GM21717 (cell line): Measurements from ENCODE around the gene LYST.
"Not testable (repeated sequence)": the region's sequence is repeated elsewhere in the genome, so short reads cannot be mapped to it uniquely, and the experiment has no call there.

Experiments used
- ATAC-seq: cut with Tn5 transposase; IDR thresholded peaks from one replicate; pipeline ENCODE4 v1.9.1; 2021; ENCODE audit warnings: mild to moderate bottlenecking, moderate library complexity; ENCODE audit not compliant: unreplicated experiment

LYST gene, protein sequence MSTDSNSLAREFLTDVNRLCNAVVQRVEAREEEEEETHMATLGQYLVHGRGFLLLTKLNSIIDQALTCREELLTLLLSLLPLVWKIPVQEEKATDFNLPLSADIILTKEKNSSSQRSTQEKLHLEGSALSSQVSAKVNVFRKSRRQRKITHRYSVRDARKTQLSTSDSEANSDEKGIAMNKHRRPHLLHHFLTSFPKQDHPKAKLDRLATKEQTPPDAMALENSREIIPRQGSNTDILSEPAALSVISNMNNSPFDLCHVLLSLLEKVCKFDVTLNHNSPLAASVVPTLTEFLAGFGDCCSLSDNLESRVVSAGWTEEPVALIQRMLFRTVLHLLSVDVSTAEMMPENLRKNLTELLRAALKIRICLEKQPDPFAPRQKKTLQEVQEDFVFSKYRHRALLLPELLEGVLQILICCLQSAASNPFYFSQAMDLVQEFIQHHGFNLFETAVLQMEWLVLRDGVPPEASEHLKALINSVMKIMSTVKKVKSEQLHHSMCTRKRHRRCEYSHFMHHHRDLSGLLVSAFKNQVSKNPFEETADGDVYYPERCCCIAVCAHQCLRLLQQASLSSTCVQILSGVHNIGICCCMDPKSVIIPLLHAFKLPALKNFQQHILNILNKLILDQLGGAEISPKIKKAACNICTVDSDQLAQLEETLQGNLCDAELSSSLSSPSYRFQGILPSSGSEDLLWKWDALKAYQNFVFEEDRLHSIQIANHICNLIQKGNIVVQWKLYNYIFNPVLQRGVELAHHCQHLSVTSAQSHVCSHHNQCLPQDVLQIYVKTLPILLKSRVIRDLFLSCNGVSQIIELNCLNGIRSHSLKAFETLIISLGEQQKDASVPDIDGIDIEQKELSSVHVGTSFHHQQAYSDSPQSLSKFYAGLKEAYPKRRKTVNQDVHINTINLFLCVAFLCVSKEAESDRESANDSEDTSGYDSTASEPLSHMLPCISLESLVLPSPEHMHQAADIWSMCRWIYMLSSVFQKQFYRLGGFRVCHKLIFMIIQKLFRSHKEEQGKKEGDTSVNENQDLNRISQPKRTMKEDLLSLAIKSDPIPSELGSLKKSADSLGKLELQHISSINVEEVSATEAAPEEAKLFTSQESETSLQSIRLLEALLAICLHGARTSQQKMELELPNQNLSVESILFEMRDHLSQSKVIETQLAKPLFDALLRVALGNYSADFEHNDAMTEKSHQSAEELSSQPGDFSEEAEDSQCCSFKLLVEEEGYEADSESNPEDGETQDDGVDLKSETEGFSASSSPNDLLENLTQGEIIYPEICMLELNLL (N-terminal part only)

DNA sequence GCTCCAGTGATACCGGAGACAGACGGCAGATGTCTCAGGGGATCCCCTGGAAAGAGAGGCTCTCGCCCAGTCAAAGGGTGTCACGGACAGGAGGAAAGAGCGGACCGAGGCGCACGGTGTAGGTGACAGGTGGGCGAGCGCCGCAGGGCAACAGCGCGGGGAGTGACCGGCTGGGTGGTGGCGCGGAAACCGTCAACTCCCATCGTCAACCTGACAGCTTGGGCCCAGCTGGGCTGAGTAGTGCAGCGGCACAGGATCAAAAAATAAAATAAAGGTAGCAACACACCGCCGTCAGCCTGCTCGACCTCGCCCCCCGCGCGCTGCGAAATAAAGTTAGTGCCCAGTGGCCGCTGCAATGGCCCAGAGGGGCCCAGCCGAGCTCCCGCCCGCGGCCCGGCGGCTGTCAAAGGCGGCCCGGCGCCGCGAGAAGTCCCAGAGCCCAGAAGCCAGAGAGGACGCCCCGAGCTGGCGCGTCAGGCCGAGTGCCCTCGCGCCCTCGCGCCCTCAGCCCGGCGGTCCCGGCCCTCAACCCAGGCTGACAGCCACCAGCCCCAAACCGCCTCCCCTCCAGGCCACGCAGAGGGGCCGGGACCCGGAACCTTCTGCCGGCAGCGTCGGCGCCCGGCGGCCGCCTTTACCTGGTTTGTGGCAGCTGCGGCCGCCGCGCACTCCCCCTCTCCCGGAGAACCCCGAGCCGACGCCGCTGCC, at the start of gene LYST:
Gene LYST, minus strand, starts transcription at position 702 of the 708 bp plus-strand sequence. CDS start 36,489 bp downstream, outside the sequence.
- ATAC-seq, result peak; percentile 48

DNA sequence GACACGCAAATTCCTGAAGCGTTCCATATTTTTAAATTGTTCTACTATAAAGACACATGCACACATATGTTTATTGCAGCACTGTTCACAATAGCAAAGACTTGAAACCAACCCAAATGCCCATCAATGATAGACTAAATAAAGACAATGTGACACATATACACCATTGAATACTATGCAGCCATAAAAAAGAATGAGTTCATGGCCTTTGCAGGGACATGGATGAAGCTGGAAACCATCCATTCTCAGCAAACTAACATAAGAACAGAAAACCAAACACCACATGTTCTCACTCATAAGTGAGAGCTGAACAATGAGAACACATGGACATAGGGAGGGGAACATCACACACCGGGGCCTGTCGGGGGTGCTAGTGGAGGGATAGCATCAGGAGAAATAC, 48.8 kb upstream of the LYST start:
- ATAC-seq, result not testable (repeated sequence)

DNA sequence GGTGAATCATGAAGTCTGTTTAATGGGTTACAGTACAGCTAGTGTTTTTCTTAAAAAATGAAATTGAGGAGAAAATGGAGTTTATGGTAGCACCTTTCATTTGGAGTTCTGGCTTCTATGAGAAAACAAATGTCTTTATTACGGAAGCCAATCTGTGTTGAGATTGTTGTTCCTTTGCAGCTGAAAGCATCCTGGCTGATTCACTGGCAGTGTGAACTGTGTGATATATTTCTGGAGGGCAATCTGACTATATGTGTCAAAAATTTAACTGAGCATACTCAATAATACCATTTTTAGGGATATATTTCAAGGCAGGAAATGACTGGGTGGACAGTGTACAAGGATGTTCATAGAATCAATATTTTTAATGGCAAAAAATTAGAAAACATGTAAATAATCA, 46.6 kb upstream of the LYST start:
- no peak for ATAC-seq

DNA sequence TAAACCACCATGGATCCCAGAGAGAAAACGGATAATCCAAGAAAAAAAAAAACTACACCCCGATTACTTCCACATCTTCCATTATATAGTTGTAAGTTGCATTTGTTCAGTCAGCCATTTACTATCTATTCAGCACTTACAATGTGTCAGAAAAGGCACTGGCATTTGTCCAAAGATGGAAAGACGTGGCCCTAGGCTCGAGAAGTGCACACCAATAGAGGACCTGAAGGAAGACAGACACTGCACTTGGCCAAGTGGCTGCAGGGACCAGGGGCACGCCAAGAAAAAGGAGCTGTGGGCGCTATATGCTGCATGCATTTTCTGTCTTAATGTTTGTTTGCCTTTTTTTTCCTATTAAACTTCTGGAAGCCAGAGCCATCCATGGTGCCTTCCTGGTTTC, 45.2 kb upstream of the LYST start:
- ATAC-seq, result no peak

DNA sequence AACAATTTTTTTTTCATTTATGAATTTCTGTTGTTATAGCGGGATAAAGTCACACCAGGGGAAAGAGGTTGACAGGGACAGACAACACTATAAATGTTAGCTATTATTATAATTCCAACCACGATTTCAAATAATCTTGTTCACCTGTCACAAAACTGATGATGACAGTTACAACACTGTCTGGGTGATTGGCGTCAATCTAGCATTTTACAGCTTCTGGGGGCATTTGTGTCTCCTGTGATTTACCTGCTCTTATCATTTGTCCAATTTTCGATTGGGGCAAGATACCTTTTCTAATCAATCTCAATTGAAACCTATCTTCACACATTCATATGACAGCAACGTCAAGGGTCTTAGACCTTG, 44.6 kb upstream of the LYST start:
- no peak for ATAC-seq

DNA sequence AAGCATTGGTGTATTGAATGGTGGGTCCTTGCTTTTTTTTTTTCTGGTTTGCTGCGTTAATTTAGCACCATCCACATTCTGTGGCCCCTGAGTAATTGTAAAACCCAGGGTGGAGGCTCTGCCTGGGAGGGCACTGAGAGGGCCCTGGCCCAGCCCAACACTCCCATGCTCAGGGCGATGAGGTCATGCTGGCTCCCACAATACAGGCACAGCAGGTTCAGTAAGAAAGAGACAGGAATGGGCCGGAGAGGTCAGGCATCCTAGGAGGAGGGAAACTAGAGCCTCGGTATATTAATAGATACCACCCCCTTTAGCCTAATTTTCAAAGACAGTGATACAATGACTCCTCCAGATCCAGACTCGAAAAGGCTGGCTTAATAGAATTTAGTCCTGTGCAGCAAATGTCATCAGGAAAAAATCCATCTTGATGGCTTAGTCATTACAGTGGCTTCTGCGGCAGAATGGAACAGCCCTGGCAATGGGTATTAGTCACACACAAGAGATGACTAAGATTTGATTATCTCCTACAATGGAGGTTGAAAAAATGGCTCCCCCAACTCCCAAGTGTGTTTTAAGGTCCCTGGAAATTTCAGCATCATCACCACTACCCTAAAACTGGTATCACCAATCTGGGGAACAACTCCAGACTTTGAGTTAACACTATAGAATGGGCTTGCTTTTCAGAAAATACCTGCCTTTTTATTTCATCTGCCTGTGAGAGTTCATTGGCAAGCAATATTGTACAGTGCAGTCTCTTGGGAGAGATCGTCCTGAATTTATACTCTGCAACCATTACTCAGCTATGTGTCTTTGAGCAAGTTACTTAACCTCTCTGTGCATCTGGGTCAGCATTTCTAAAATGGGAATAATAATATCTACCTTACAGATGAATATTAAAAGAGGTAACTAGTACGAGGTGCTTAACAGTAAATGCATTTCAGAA, 43.9 kb upstream of the LYST start:
- ATAC-seq, result peak; percentile 64

DNA sequence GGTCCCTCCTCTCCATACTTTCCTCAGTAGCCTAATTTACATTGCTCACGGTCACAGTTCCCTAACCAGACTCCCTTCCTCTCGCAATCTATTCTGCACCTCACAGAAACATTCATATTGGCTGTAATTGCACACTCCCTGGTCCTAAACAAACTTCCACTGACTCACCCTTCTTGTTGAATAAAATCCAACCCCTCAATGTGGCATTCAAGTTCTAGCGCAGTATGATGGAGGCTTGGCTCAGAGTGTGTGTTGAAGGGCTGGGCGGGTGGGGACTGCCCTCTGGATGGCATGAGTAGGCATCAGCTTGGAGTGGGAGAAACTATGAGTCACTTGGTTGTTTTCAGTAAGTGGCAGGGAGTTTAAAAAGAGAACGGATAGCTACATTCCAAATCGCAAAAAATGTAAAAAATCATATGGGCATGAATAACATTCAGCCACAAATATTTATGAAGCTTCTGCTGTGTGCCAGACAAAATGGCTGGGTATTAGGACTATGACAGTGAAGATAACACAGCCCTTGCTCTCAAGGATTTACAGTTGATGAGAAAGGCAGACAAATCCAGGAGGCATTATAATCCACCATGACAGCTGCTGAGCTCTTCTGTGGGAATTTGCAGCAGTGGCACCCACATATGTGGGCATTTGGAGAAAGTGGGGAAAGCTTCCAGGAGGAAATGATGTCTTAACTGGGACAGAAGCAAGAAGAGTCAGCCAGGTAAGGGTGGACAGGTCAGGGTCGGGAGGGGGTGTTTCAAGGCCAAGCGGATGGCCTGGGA, 42.2 kb upstream of the LYST start:
- no peak for ATAC-seq

DNA sequence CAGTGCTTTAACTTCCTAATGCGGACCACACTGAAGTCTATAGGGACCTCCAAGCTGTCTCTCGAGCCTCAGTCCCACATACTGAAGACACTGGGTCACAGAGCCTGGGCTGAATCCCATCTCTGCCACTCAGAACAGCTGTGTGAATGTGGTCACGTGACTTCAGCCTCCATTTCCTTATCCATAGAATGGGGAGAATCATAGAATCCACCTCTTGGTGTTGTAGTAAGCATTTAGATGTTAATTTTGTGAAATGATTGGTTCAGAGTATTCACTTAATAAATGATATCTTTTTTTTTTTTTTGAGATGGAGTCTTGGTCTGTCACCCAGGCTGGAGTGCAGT, 41.2 kb upstream of the LYST start:
- ATAC-seq, result no peak

DNA sequence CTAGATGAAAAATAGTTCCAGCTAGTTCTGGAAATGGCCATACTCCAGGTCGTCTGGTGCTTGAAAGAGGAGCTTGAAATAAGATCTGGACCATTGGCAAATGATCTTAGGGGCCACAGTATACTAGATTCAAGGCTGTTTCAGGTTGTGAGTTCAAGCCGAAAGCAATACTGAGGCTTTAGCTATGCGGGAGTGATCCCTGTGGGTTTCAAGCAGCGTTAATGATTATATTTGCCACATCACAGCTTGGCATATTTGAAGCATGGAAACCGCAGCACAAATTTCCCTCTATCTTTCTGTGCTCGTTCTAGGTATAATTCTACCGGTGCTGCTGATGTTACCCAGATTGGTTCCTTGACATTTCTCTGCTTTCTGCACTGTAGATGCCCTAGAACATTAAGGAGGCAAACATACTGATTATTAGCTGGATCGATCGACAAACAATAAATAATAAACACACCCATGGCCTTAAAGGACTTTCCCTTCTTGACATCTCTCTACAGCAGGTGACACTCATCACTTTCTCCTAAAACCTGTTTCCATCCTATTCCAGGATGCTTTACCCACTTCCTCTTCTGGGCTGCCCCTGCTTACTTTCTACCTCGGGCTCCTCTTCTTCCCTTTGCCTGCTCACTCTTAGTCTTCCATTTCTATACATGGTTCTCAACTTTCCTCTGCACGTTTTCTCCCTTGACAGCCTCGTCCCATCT, 40.6 kb upstream of the LYST start:
- no peak for ATAC-seq

DNA sequence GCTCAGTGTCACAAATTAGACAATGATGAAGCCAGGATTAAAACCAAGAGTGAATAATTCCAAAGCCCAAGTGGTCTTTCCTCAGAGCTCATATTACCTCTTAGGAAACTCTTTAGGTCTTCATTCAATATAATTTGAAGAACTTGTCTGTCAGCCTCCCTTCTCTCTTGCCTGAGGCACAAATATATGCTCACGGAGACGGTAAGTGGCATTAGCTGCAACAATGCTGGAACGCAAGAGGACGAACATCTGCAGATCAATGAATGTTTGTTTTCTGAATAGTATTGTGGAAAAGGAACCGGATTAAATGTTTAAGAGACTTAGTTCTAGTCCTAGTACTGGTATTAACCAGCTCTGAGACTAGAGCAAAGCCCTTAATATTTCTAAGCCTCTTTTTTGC, 39.7 kb upstream of the LYST start:
- ATAC-seq, result no peak

DNA sequence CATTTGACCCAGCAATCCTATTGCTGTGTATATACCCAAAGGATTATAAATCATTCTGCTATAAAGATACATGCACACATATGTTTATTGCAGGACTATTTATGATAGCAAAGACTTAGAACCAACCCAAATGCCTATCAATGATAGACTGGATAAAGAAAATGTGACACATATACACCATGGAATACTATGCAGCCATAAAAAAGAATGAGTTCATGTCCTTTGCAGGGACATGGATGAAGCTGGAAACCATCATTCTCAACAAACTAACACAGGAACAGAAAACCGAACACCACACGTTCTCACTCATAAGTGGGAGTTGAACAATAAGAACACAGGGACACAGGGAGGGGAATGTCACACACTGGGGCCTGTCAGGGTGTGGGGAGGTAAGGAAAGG, 37.1 kb upstream of the LYST start:
- ATAC-seq, result not testable (repeated sequence)

DNA sequence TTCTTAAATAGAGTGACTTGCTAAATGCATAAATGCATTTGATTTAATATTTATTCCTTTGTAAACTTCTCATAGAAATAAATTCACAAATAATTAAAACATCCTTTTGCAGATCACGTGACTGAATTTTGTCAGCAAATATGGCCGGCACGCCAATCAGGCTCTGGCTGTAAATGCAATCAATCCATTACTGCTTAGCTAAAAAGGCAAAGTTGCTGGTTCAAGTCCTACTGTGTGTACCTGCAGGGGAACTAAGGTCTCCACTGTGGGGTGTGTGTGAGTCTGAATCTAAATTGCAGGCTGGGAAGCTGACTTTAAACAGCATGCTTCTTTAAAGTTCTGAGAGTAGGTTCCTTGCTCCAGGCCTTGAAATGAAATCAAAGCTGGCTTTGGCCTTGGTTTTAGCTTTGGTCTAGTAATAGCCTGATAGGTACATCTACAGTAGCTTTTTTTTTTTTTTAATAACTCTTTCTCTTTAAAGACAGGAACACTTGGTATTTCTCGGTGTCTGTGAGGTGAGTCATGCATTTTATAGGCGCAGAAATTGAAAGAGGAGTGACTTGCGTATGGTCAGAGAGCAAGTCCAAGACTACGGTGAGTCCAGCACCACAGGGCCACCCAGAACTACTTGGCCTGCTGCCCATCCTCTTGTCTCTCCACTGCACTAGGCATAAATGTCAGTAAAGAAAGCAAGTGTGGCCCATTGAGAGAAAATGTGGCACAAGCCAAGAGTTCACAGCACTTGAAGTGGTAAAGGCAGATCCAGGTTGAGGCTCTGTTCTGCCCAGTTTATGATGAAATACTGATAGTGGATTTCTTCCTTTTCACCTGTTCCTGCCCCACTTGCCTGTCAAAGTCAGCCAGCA, 36.2 kb upstream of the LYST start:
- no peak for ATAC-seq

DNA sequence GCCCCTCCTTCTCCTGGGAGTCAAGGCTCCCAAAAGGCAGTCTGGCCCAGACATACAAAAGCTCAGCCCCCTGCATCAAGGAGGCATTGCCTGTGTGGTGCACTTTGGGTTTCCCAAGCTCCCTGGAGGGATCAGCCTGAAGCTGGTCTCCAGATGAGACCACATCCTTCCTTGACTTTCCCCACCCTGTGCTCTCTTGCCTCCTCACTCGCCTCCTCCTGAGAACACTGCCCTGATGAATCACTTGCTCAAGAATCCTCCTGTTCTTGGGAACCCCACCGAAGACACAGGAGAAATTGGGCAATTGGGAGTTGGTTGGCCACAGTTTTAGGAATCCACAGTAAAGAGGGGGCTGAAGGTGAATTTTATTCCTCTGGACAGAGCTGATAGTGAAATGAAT, 34.8 kb upstream of the LYST start:
- ATAC-seq, result no peak

DNA sequence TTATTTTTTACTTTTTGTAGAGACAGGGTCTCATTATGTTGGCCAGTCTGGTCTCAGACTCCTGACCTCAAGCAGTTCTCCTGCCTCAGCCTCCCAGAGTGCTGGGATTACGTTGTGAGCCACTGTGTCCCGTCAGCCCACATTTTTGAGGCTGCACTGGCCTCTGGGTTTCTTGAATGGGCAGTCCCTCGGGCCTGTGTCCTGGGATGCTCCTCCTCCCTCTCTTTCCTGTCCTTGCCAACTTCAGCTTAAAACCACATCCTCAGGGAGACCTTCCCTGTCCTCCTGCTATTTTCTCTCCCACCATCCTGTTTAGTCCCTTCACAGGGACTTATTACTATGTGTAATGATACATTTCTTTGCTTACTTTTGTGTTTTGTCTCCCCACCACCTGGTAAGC, 31.4 kb upstream of the LYST start:
- ATAC-seq, result no peak

DNA sequence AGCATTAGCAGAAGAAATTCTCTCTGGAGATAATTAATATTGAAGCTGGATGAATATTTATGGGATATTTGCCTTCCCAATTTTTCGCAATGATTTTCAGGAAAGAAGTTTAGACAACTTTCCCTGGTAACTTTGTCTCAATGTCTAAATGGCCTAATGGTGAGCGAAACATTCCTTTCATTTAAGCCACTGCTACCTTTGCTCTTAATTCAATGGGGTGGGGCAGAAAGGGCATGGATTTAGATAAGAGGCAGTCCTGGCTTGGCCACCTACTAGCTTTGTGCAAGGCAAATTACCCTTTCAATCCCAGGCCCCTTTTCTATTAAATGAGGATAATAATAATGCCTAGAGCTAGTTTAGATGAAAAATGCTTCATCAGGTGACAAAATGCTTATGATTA, 27.1 kb upstream of the LYST start:
- ATAC-seq, result no peak

DNA sequence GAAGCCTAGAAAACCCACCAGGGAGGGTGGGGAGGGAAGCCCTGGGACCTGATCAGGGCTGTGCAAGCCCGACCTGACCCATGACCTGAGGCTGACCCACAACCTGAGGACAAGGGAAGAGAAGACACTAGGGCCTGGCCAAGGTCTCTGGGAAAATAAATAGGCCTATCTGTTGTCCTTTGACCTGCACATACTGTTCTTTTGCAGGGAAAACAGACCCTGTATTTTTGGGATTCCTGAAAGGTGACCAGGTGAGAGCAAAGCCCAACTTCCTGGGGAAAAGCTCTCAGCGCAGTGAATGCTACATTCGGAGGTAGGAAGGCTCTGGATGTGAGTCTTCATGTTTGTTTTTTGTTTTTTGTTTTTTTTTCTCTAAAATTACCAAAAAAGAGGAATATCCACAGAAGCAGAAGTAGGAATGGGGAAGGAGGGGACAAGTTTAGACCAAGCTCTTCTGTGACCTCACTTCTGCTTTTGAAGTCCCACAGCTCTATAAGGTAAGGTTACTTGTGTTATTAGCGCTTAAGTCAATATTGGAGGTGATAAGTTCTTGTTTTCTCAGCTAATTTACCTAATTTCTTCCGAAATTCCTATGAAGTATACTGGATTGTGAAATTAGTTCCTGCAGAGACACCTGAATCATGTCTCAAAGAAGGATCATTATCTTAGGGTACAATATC, 26.2 kb upstream of the LYST start:
- no peak for ATAC-seq

DNA sequence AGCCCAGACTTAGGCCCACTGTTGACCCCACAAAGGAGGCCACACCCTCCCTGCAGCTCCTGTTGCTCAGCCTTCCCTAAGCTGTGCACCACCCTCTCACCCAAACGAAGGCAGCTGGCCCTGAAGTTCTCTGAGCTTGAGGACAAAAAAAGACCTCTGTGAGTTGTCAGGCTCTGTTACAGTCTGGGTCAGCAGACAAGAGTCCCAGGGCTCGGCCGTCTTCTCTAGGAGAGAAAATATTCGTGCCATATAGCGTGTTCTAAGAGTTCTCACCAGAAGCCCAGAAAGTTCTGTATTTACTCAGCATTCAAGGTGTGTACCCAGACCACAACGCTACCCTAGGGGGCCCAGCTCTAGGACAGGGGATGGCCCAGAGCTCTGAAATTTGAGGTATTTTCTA, 25.5 kb upstream of the LYST start:
- ATAC-seq, result peak; percentile 45
